Endothelial cell of umbilical vein (primary cell): ENCODE results near the gene CCNH.

Experiments used
- EZH2 ChIP-seq: IDR thresholded peaks from 2 replicates; pipeline ENCODE4 v1.6.1; 2012; ENCODE audit warnings: borderline replicate concordance, low read depth, mild to moderate bottlenecking, moderate library complexity, low read length, inconsistent platforms; ENCODE audit not compliant: severe bottlenecking
- GATA2 ChIP-seq: IDR thresholded peaks from 2 replicates; pipeline ENCODE4 v1.7.0; 2011; ENCODE audit warnings: low read depth, mild to moderate bottlenecking, moderate library complexity, mixed read lengths, low read length; ENCODE audit not compliant: insufficient read length, insufficient read depth
- JUN ChIP-seq: IDR thresholded peaks from 2 replicates; pipeline ENCODE4 v1.6.1; 2011; ENCODE audit warnings: borderline replicate concordance, low read depth; ENCODE audit not compliant: insufficient read length, insufficient read depth
- MAX ChIP-seq: IDR thresholded peaks from 2 replicates; pipeline ENCODE4 v1.6.1; 2011; ENCODE audit not compliant: insufficient read depth, insufficient read length
- MYC ChIP-seq: IDR thresholded peaks from one replicate; pipeline ENCODE4 v1.6.1; 2011; ENCODE audit warnings: mild to moderate bottlenecking, low read depth, low read length
- POLR2A ChIP-seq: IDR thresholded peaks from 2 replicates; pipeline ENCODE4 v1.6.1; 2012; ENCODE audit warnings: low read depth, mild to moderate bottlenecking, control low read depth, low read length
- POLR2AphosphoS5 ChIP-seq: IDR thresholded peaks from 2 replicates; pipeline ENCODE4 v1.6.1; 2012; ENCODE audit warnings: low read depth, mild to moderate bottlenecking, control low read depth, low read length, moderate library complexity; ENCODE audit not compliant: insufficient read depth
- TF ChIP-seq, protein P1 (sequence below), 2 donors: IDR thresholded peaks; 1 replicate in 1 of 2; 2 replicates in 1 of 2; pipeline ENCODE4 v1.5.1; 2011; ENCODE audit warnings: low read length in 2 of 2, mild to moderate bottlenecking in 2 of 2, moderate library complexity in 2 of 2, control low read depth in 1 of 2, inconsistent platforms in 1 of 2, low read depth in 1 of 2; ENCODE audit not compliant: insufficient read depth in 1 of 2; ENCODE audit errors: extremely low read depth in 1 of 2

DNA sequence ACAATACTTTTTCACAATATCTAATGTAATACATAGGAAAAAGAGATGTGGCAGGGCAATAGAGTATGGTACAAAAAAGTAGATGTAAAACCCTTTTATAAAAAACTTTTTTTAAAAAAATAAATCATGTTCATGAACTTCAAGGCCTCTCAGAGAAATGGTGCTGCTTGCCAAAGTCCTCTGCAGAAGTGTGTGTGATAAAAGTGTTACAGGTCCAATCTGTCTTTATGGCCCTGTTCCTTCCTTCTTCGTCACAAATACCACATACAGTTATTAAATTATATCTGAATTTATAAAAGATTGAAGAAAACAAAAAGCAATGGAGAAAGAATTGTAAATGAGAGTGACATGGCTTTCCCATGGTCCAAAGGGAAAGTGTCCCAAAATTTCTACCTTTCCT, 21.7 kb upstream of the CCNH start:
- TF ChIP-seq POLR2A (no peak), POLR2AphosphoS5 (no peak), EZH2 (no peak), JUN (no peak), MAX (no peak), MYC (no peak), GATA2 (no peak)
- TF ChIP-seq, protein P1, sequence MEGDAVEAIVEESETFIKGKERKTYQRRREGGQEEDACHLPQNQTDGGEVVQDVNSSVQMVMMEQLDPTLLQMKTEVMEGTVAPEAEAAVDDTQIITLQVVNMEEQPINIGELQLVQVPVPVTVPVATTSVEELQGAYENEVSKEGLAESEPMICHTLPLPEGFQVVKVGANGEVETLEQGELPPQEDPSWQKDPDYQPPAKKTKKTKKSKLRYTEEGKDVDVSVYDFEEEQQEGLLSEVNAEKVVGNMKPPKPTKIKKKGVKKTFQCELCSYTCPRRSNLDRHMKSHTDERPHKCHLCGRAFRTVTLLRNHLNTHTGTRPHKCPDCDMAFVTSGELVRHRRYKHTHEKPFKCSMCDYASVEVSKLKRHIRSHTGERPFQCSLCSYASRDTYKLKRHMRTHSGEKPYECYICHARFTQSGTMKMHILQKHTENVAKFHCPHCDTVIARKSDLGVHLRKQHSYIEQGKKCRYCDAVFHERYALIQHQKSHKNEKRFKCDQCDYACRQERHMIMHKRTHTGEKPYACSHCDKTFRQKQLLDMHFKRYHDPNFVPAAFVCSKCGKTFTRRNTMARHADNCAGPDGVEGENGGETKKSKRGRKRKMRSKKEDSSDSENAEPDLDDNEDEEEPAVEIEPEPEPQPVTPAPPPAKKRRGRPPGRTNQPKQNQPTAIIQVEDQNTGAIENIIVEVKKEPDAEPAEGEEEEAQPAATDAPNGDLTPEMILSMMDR (IDR thresholded peaks at IDR 0.05; ENCODE audit: extremely low read depth in 1 of 2, insufficient read depth in 1 of 2, low read depth in 1 of 2, low read length in 2 of 2): no peak
